Adrenal gland (tissue), 5 donors: ENCODE measurements around the gene UGT1A3.

ENCODE experiments used
- CTCF ChIP-seq, 6 experiments: fragments of 450-650 bp in 4 of 6; fragments of 200-600 bp in 2 of 6; sonication (generic) in 1 of 6; IDR thresholded peaks; 1 replicate in 5 of 6; 2 replicates in 1 of 6; pipeline versions ENCODE4 v1.5.1 to v1.8.0; 2016 to 2021; ENCODE audit warnings: antibody characterized with exemption in 6 of 6, mild to moderate bottlenecking in 2 of 6, moderate library complexity in 1 of 6
- POLR2A ChIP-seq, 2 donors: fragments of 450-650 bp; IDR thresholded peaks; one replicate each; pipeline ENCODE4 v1.6.1; 2017; ENCODE audit warnings: antibody characterized with exemption in 2 of 2, mild to moderate bottlenecking in 2 of 2, moderate library complexity in 1 of 2
- donor health status: DM: no; HTN: no; CAD: no.

GRCh38 chr2:233761040-233761769, 32.4 kb downstream of the UGT1A3 start:
- TF ChIP-seq CTCF (IDR thresholded peaks at IDR 0.05) (no peak), POLR2A (IDR thresholded peaks at IDR 0.05) (no peak)
